ENCODE measurements around the gene TAB2.

GRCh38 chr6:149278997-149279396 lies 38.5 kb upstream of the TAB2 start:
- no peak for TF ChIP-seq ARNTL (CRISPR knock-in tag; IDR thresholded peaks at IDR 0.05; ENCODE audit: borderline replicate concordance, low read depth)
- TF ChIP-seq, protein P1, sequence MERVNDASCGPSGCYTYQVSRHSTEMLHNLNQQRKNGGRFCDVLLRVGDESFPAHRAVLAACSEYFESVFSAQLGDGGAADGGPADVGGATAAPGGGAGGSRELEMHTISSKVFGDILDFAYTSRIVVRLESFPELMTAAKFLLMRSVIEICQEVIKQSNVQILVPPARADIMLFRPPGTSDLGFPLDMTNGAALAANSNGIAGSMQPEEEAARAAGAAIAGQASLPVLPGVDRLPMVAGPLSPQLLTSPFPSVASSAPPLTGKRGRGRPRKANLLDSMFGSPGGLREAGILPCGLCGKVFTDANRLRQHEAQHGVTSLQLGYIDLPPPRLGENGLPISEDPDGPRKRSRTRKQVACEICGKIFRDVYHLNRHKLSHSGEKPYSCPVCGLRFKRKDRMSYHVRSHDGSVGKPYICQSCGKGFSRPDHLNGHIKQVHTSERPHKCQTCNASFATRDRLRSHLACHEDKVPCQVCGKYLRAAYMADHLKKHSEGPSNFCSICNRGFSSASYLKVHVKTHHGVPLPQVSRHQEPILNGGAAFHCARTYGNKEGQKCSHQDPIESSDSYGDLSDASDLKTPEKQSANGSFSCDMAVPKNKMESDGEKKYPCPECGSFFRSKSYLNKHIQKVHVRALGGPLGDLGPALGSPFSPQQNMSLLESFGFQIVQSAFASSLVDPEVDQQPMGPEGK (CRISPR knock-in tag; IDR thresholded peaks at IDR 0.05; ENCODE audit: borderline replicate concordance) = no peak
- no peak for TF ChIP-seq TOX (CRISPR knock-in tag; IDR thresholded peaks at IDR 0.05; ENCODE audit: borderline replicate concordance)
- no peak for TF ChIP-seq GLIS3 (CRISPR knock-in tag; IDR thresholded peaks at IDR 0.05)
- no peak for TF ChIP-seq RARB (CRISPR knock-in tag; IDR thresholded peaks at IDR 0.05)
- TF ChIP-seq, protein P2, sequence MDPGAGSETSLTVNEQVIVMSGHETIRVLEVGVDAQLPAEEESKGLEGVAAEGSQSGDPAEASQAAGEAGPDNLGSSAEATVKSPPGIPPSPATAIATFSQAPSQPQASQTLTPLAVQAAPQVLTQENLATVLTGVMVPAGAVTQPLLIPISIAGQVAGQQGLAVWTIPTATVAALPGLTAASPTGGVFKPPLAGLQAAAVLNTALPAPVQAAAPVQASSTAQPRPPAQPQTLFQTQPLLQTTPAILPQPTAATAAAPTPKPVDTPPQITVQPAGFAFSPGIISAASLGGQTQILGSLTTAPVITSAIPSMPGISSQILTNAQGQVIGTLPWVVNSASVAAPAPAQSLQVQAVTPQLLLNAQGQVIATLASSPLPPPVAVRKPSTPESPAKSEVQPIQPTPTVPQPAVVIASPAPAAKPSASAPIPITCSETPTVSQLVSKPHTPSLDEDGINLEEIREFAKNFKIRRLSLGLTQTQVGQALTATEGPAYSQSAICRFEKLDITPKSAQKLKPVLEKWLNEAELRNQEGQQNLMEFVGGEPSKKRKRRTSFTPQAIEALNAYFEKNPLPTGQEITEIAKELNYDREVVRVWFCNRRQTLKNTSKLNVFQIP (CRISPR knock-in tag; IDR thresholded peaks at IDR 0.05; ENCODE audit: borderline replicate concordance, low read depth) = no peak
- TF ChIP-seq TCF4 (CRISPR knock-in tag; IDR thresholded peaks at IDR 0.05; ENCODE audit: borderline replicate concordance) = no peak
- TF ChIP-seq TSHZ2 (CRISPR knock-in tag; IDR thresholded peaks at IDR 0.05) = no peak
- TF ChIP-seq ZNF8 (CRISPR knock-in tag; IDR thresholded peaks at IDR 0.05) = no peak
- TF ChIP-seq ZC3H10 (CRISPR knock-in tag; IDR thresholded peaks at IDR 0.05) = no peak

Data from SK-N-SH treated with all-trans-retinoic acid at 6 μM for 48 hours (cell line).